ENCODE data around the gene SLC12A3. TPM values are rescaled to one million over a fixed set of nuclear protein-coding genes. Genes with fewer than 3 reads are reported as not detected.

Gene SLC12A3
- total RNA-seq, 1 donor from 2014 or later = not detected

GRCh38 chr16:56824804-56825203 is 40.2 kb upstream of the SLC12A3 start:
- TF ChIP-seq CTCF (conservative IDR thresholded peaks at IDR 0.05; ENCODE audit: low read depth, low read length) = no peak
- H3K4me3 ChIP-seq (ENCODE audit: low read depth, low read length) = no peak overlapping the region
- no peak for DNase-seq (ENCODE audit: low read depth)

- no peak for DNase-seq (ENCODE audit: low read depth)
- TF ChIP-seq CTCF (conservative IDR thresholded peaks at IDR 0.05; ENCODE audit: low read depth, low read length) = no peak
- no peak overlapping the region for H3K4me3 ChIP-seq (ENCODE audit: low read depth, low read length)
These were observed 39.2 kb upstream of the SLC12A3 start for GRCh38 chr16:56825826-56826225.

GRCh38 chr16:56828647-56829046 is 36.4 kb upstream of the SLC12A3 start:
- TF ChIP-seq CTCF (conservative IDR thresholded peaks at IDR 0.05; ENCODE audit: low read depth, low read length) = no peak
- H3K4me3 ChIP-seq (ENCODE audit: low read depth, low read length) = no peak overlapping the region
- peak; percentile 32 for DNase-seq (ENCODE audit: low read depth)

- TF ChIP-seq CTCF (conservative IDR thresholded peaks at IDR 0.05; ENCODE audit: low read depth, low read length) = no peak
These were observed 34.3 kb upstream of the SLC12A3 start for GRCh38 chr16:56830669-56831068.

GRCh38 chr16:56832768-56833167 is 32.2 kb upstream of the SLC12A3 start:
- H3K4me3 ChIP-seq (ENCODE audit: low read depth, low read length) = no peak overlapping the region
- no peak for DNase-seq (ENCODE audit: low read depth)
- no peak for TF ChIP-seq CTCF (conservative IDR thresholded peaks at IDR 0.05; ENCODE audit: low read depth, low read length)

More at GRCh38 chr16:56830669-56831068, 34.3 kb upstream of the SLC12A3 start:
- DNase-seq (ENCODE audit: low read depth) = no peak
- H3K4me3 ChIP-seq (ENCODE audit: low read depth, low read length) = no peak overlapping the region

- no peak for TF ChIP-seq CTCF (conservative IDR thresholded peaks at IDR 0.05; ENCODE audit: low read depth, low read length)
- no peak overlapping the region for H3K4me3 ChIP-seq (ENCODE audit: low read depth, low read length)
- no peak for DNase-seq (ENCODE audit: low read depth)
These were observed 31.6 kb upstream of the SLC12A3 start for GRCh38 chr16:56833243-56833970.

- H3K4me3 ChIP-seq (ENCODE audit: low read depth, low read length) = no peak overlapping the region
- no peak for DNase-seq (ENCODE audit: low read depth)
These were observed 29.7 kb upstream of the SLC12A3 start for GRCh38 chr16:56835320-56835719.

More at GRCh38 chr16:56835320-56835719, 29.7 kb upstream of the SLC12A3 start:
- no peak for TF ChIP-seq CTCF (conservative IDR thresholded peaks at IDR 0.05; ENCODE audit: low read depth, low read length)

Data from epithelial cell of proximal tubule (primary cell).